Myocyte (in vitro differentiated cells): ENCODE data around the gene PYGM. TPM values are rescaled to one million over a fixed set of nuclear protein-coding genes. Genes with fewer than 3 reads are reported as not detected.

Experiments used
- total RNA-seq: library from RNA; depleted of rRNA; stranded (reverse); fragments of >200 nt; gene quantifications from 2 replicates; pipeline ENCODE4 v1.2.3, GENCODE V29; 2014

The PYGM gene
- total RNA-seq, 1 donor from 2014 or later: 24.9 TPM

Other genes with a start within 250 kb of the PYGM start
- gene SLC22A11, start 204.0 kb downstream of the PYGM start, total RNA-seq: not detected in 2 replicates
- gene SLC22A12, start 168.8 kb downstream of the PYGM start, total RNA-seq: not detected in 2 replicates
- gene NRXN2, start 36.8 kb downstream of the PYGM start, total RNA-seq: 16.3 and 40.8 TPM in 2 replicates
- gene RASGRP2, start 15.8 kb downstream of the PYGM start, total RNA-seq: 0.62 and 2.3 TPM in 2 replicates
- 97.3 and 141 TPM in 2 replicates for gene SF1, start 18.6 kb upstream of the PYGM start, total RNA-seq
- gene MAP4K2, start 43.2 kb upstream of the PYGM start, total RNA-seq: 7.1 and 10.8 TPM in 2 replicates
- 10.5 and 13.7 TPM in 2 replicates for gene MEN1, start 50.6 kb upstream of the PYGM start, total RNA-seq
- gene CDC42BPG, start 84.7 kb upstream of the PYGM start, total RNA-seq: 0.62 and 2.0 TPM in 2 replicates
- gene EHD1, start 118.6 kb upstream of the PYGM start, total RNA-seq: 58.0 and 60.4 TPM in 2 replicates
- gene ATG2A, start 157.2 kb upstream of the PYGM start, total RNA-seq: 14.1 and 20.4 TPM in 2 replicates
- 32.1 and 39.0 TPM in 2 replicates for gene PPP2R5B, start 164.7 kb upstream of the PYGM start, total RNA-seq
- not detected in 2 replicates for gene GPHA2, start 175.9 kb upstream of the PYGM start, total RNA-seq
- not detected in 2 replicates for gene MAJIN, start 212.1 kb upstream of the PYGM start, total RNA-seq
- gene BATF2, start 237.0 kb upstream of the PYGM start, total RNA-seq: 0.21 and 1.2 TPM in 2 replicates